Measurements from ENCODE around the gene CYB5R3. TPM values are rescaled to one million over a fixed set of nuclear protein-coding genes. Genes with fewer than 3 reads are reported as not detected.

The CYB5R3 gene
- total RNA-seq, result 100 and 166 TPM in 2 replicates

GRCh38 chr22:42649246-42650099, at the start of gene CYB5R3:
Gene CYB5R3 (minus strand): TSS chr22:42649392. CDS start chr22:42649315, 77 bp downstream.

DNA sequence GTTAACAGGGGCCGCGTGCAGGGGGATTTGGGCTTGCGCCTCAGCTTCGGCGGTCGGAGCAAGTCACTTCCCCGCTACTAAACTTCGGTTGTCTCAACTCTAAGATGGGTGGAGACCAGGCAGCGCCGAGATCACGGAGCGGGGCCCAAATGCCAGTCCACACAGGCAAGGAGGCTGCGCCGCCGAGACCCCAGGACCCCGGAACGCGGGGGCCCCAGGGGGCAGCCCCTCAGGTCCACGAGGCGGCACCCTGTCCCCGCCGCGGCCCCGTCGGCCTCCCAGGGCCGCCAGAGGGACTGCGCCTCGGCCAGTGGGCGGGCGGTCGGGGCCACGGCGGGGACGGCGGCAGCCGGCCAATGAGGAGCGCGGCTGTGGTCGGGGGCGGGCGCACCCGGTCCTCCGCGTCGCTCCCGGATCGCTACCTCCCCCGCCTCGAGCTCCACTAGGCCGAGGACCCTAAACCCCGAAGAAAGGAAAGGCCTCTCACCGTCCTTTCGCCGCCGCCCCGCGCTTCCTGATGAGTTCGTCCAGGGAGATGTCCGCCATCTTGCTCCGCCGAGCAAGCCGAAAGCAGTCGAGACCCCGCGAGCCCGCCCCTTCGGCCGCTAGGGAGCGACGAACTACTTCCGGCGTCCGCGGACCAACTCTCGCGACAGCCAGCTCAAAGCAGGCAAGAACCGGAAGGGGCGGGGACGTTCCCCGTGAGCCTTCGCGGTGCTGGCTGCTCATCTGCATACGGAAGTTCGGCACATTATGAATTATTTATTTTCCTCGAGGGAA, 34.7 kb downstream of the CYB5R3 start, which contains the start of gene POLDIP3:
POLDIP3 (minus strand) TSS at position 572 of the 780 bp plus-strand sequence; CDS start at position 546, 26 bp downstream.

Other genes with a start within 250 kb of the CYB5R3 start
- under 0.01 TPM in 1 of 2 replicates, not detected in the other for gene NFAM1, start 217.0 kb downstream of the CYB5R3 start, total RNA-seq
- 18.0 and 27.5 TPM in 2 replicates for gene RRP7A, start 129.6 kb downstream of the CYB5R3 start, total RNA-seq
- gene SERHL2, start 95.4 kb downstream of the CYB5R3 start, total RNA-seq, result 4.7 and 6.6 TPM in 2 replicates
- gene POLDIP3, start 34.5 kb downstream of the CYB5R3 start, total RNA-seq, result 29.5 and 30.4 TPM in 2 replicates
- gene ATP5MGL, start 8.8 kb downstream of the CYB5R3 start, total RNA-seq, result 0.81 and 1.1 TPM in 2 replicates
- gene A4GALT, start 71.5 kb upstream of the CYB5R3 start, total RNA-seq, result 33.6 and 39.3 TPM in 2 replicates
- gene ARFGAP3, start 207.9 kb upstream of the CYB5R3 start, total RNA-seq, result 81.9 and 83.0 TPM in 2 replicates

Measured in aortic smooth muscle cell (primary cell).